Stimulated activated CD8-positive, alpha-beta memory T cell treated with anti-CD3 and anti-CD28 coated beads, Interleukin-4, amount 100 ng/mL, for 48 hours (primary cell): ENCODE results near the gene ANTXRL.
A peak's percentile ranks its signal among the peaks of the same experiment; 100 is the strongest.
"Not testable (repeated sequence)": the region's sequence is repeated elsewhere in the genome, so short reads cannot be mapped to it uniquely, and the experiment has no call there.

ENCODE experiments used
- DNase-seq: peaks from one replicate; pipeline ENCODE4 v3.0.0-alpha.2; 2020

Gene ANTXRL

GRCh38 chr10:46296641-46297141 is 9.9 kb downstream of the ANTXRL start:
- DNase-seq, result peak; percentile 7

- DNase-seq, result no peak
Measured at GRCh38 chr10:46297406-46298204, 10.8 kb downstream of the ANTXRL start.

GRCh38 chr10:46298477-46299285 is 11.9 kb downstream of the ANTXRL start:
- DNase-seq, result no peak

DNA sequence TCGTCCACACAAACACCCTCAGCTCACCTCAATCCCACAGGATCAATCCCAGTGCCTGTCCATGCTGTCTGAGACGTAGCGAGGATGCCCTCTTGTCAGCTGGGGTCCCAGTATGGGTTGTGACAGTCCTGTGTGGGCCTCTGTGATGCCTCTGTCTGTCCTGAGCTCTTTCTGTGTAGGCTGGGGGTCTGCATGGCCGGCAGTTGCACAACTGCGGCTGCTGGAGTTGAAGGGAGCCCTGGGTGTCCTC is 12.4 kb downstream of the ANTXRL start:
- no peak for DNase-seq

DNA sequence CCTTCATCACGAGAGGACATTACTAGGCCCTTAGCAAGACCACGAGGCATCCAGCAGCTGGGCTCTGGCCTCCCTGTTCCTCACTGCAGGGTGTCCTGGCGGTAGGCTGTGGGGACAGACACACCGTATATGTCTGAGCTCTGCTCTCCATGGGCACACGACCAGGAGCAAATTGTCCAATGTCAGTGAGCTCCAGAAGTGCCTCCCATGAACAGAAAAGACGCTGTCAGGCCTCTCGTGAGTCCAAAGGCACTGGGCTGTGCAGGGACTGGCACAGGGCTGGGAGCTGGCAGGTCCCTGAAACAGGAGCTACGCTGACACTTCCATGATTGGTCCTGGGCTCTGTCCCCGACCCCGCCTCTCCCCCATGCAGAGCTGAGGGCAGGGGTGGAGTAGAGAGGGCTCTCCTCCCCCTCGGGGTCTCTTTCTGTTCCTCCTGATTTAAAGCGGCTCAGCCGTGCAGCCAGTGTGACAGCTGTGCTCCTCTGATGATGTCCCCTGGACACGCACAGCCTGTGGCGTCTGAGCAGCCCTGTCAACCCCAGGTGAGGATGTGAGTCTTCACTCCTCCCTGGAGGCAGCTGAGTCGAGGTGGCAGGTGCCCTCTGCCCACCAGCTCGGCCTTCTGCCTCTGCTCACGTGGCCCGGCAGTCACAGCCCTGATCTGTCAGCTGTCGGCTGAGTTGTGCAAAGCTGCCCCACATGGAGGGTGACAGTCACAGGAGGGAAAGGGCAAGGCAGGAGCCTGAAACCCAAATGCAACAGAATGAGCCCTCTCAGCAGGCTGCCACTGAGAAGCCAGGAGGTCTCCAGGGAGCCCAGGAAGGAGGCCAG is 13.0 kb downstream of the ANTXRL start:
- no peak for DNase-seq

- not testable (repeated sequence) for DNase-seq
Measured at GRCh38 chr10:46300370-46300711, 13.5 kb downstream of the ANTXRL start.

DNA sequence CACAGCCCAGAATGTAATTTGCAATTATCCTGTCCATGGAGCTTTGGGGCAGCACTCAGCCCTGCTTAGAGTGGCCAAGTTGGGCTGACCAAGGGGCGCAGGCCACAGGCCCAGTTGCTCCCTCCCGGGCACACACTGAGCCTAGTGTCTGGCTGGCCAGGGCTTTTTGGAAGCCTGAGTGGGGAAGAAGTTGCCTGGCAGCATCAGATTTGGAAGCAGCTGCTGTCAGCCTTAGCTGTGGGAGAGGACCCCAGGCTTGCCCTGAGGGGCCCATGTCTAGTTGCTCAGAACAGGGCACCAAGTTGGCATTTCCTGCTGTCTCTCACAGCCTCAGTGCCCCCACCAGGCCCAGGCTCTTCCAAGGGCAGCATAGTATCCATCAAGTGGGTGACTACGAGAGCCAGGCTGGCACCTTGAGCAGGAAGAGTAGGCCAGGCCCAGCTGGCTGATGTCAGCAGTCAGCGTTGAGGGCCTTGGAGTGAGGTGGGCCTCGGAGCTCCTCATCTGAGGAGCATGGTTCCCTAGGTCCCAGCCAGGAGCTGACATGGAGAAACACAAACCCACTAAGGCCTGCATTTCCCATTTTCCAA is 14.4 kb downstream of the ANTXRL start:
- no peak for DNase-seq

DNA sequence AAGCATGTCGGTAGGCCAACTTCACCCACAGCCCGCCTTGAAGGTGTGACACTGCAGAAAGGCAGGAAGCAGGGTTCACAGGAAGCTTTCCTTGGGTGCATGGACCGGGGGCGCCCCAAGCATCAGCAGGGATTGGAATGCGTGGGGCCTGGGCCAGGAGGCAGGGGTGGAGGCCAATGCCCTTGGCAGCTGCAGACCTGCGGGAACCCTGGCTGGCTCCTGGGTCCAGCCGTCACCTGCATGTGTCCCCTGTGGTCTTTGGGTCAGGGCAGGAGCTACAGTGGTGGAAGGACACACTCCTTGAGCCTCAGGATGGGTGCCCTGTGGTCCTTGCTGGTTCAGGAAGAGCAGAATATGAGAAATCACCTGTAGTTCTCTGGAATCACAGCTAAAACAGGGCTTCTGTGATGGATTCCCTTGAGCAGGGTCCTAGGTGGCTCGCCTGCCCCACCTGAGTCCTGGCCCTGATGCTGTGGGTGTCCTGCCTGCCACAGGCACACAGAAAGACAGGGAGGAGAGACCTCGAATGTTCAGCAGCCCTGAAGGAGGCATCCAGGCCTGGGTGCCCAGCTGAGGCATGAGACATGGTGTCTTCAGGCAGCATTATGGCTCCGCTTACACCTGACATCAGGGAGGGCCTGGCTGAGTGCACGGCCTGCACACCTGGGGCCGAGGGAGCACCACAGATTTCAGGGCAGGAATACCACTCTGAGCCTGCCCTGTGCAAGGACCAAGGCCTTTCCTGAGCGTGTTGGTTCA is 15.1 kb downstream of the ANTXRL start:
- DNase-seq, result no peak

DNA sequence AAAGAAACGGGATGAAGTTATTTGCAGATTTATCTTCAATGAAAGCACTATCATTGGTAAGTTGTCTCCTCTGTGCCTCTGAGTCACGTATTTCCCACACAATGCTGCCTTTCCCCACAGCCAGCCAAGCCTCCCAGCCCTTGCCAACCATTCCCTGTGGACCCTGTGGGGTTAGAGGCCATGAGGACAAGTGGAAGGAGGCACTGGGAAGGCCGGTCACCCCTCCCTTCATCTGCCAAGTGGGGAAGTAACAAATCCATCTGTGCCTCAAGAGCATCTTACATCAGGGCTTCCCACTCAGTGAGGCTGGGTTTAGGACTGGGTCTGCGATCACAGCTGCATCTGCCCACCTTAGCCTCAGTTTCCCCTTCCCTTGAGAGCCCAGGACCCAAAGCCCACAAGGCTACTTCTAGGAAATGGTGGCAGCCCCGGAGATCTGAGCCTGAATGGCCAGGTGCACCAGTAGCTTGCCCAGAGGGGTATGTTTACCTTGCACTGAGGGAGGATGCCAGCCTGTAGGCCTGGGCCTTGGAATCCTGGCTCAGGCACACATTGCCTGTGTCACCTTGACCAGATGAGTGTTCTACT is 16.1 kb downstream of the ANTXRL start:
- not testable (repeated sequence) for DNase-seq

GRCh38 chr10:46304062-46304461 is 17.3 kb downstream of the ANTXRL start:
- no peak for DNase-seq

- DNase-seq, result not testable (repeated sequence)
Measured at GRCh38 chr10:46304671-46305070, 17.9 kb downstream of the ANTXRL start.

DNA sequence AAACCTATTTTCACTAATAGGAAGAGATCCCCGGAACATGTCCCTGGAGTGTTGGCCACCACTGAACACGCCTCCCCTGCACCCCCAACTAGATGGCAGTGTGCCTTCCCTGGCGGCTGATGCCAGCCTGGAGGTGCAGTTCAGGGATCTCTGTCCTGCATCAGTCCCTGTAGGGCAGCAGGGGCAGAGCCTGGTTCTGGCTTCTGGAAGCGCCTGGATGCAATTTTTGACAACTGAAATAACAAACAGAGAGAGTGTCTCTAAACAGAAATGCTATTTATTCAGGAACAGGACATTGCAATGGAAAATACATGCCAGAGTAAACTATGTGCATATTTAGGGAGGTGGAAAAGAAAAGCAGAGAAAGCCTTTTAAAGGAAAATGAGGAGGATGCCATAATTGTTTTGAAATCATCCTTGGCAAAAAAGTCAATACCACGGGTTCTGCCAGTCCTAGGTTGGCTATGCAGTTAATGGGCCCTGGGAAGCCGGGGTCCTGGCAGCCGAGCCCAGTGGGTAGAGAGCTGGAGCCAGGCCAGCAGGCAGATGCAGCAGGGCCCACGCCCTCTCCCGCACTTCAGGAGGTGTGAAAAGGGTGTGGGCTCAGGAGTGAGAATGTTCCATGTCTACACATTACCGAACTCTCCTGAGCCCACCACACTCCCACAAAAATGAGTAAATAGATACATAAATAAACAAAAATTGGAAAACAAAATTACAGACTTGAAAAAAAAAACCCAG is 18.5 kb downstream of the ANTXRL start:
- DNase-seq, result no peak

GRCh38 chr10:46305986-46306385 is 19.2 kb downstream of the ANTXRL start:
- no peak for DNase-seq

DNA sequence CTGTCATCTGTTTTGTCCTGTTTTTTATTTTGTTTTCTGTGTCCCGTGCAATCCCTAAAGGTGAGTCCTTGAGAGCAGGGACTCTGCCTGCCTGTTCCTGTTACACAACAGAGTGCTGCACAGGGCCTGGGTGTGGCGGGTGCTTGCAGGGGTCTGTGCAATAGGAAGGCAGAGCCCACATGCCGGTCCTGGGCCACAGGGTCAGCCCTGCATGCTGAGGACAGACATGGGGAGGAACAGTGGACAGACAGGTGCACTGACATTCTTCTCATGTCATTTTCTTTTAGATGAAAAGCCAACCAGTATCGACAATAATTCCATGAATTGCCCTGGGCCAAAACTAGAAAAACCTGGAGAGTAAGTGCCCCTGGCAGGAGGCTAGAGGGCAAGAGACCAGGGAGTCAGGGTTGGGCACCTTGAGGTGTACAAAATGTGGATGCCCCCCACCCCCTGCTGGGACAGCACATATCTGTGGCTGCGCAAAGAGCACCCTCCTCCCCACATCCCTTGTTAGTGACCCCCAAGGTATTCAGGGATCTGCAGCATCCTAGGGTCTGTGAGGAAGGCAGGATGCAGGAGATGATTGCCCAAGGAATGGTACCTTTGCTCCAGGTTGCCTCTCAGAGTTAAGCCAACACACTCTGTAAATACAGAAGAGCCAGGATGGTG is 19.9 kb downstream of the ANTXRL start:
- no peak for DNase-seq

GRCh38 chr10:46307281-46308112 is 20.7 kb downstream of the ANTXRL start:
- no peak for DNase-seq

GRCh38 chr10:46308113-46308415 is 21.3 kb downstream of the ANTXRL start:
- DNase-seq, result no peak

DNA sequence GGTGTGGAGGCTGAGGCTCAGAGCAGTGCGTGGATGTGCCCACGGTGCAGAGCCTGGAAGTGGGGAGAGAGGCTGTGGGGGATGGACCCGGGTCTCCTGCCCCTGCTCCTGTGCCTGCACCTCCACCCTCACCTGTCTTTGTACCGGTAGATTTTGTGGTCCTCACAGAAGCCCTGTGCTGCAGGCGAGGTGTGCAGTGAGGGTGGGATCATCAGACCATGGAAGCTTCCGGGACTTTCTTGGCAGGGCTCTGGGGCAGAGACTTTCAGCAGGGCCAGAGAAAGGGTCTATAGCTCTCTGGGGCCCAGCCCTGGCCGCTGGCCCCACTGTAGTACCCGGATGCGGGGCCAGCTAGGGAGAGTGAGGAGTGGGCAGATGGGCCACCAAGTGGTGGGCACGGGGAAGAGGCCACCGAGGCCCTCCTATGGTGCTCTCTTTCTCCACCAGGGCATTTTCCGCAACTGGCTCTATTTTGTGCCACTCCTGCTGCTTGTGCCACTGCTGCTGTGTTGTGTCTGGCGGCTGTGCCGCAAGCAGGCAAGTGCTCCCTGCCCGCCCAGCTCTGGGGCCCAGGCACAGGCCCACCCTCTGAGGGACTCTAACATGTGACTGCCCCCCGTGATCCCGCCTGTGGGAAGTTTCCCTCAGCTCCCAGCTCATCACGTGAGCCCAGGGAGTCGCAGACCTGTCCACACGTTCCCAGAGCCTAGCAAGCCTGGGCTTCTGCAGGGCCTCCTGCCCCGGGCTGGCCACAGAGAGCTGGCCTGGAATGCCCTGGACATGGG is 22.1 kb downstream of the ANTXRL start:
- no peak for DNase-seq

DNA sequence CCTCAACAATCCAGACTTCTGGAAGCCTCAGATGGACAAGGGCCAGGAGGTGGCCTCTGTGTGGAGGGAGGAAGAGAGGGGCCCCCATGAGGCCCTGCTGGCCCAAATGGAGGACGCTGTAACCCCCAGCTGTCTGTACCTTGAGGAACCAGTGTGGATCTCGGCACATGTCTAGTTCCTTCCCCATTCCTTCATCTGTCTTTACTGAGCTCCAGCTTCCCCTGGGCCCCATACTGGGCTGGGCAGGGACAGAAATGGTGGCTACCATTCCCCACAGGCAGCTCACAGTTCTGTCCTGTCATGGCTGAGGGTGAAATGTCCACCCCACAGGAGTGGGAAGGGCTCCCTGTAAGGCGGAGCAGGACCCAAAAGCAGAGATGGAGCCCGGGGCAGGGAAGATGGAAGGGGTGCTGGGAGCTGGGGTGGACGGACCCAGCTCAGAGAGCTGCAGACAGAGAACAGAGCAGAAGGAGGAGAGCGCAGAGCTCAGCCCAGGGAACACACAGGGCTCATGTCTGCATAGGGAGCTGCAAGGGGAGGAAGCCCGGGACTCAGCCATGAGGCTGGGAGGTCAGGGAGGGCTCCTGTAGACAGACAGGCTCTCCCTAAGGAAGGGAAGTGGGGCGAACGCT is 22.8 kb downstream of the ANTXRL start:
- no peak for DNase-seq

GRCh38 chr10:46310143-46310514 is 23.3 kb downstream of the ANTXRL start:
- no peak for DNase-seq
